Measurements from ENCODE around the gene ACTR8.

The ACTR8 gene

GRCh38 chr3:53863145-53863544, 18.8 kb downstream of the ACTR8 start:
- no peak for DNase-seq (ENCODE audit: low spot score)

DNA sequence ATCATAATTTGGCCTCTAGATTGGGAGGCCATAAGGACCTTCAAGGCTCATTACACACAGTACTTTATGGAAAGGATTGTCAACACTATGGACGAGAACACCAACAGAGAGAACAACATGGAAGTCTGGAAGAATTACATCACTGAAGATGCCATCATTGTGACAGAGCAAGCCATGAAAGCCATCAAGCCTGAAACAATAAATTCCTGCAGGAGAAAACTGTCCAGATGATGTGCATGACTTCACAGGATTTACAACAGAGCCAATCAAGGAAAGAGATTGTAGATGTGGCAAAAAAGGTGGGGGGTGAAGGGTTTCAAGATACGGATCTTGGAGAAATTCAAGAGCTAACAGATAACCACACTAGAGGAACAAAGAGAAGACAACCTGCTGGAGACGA, 19.7 kb downstream of the ACTR8 start:
- no peak for DNase-seq (ENCODE audit: low spot score)

DNA sequence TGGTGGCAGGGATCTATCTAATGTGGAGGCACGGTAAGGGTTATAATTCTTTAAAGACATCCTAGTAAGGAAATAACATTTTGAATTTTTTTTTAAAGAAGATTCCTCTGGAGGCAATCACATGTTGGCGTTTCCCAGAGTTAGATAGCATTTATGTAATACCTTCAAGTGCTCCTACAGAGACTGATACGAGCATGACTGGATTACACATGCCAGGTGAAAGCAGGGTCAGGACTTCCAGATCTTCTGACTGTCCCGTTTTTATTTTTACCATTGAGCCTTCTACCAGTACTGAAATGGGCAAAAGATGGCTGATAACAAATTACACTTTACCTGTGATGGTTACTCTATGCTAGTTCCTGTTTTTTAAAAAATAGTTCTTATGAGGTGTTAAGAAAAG, 21.8 kb downstream of the ACTR8 start:
- no peak for DNase-seq (ENCODE audit: low spot score)

DNA sequence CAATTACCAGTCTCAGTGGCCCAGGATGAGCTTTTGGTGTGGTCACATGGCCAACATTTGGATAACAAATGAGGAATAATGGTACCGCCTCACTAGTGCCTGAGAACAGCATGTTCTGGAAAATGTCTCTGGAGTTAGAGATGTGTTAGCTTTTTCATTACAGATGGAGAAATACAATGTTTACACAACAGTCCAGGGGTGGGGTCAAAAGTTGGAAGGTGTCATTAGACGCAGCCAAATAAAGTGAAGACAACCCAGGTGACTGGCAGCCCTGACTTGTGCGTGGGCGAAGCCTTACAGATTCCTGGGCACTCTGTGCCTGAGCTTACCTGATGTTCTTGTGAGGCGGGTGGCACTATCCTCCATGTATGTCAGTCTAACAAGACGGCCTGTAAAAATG, 22.8 kb downstream of the ACTR8 start:
- no peak for DNase-seq (ENCODE audit: low spot score)

- no peak for DNase-seq (ENCODE audit: low spot score)
Observed at GRCh38 chr3:53858096-53858741, 23.7 kb downstream of the ACTR8 start.

DNA sequence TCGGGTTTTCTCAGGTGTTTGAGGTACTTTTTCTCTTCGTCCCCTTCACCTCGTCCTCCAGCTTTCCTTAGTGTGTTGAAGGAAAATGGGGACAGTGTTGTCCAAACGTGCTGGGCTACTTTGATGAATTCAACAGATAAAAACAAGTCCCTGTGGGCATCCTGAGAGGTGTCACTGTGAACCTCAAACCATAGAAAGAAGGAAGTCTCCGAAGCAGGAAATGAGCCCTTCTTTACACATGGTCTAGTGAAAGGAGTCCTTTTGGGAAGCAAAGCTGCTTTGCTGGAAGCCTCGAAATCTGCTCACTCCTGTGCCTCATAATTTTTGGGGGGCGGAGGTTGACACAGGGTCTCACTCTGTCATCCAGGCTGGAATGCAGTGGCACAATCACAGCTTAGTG, 25.0 kb downstream of the ACTR8 start:
- DNase-seq (ENCODE audit: low spot score) = no peak

DNA sequence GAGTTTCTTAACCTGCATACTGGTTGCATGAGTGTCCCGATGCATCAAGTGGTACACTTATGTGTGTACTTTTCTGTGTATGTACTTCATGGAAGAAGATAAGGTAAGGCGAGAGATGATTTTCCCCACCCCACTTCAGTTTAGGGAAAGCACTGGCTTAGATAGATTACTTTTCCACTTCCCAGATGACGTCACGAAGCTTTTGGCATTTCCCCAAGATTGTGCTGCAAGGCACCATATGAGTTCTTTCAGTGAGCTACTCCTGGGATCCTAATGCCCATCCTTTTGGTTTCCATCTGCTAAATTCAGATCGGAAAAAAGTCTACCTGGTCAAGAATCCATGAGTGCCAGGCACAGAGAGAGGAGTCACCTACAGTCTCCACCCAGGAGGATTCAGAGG, 31.1 kb downstream of the ACTR8 start:
- DNase-seq (ENCODE audit: low spot score) = no peak

DNA sequence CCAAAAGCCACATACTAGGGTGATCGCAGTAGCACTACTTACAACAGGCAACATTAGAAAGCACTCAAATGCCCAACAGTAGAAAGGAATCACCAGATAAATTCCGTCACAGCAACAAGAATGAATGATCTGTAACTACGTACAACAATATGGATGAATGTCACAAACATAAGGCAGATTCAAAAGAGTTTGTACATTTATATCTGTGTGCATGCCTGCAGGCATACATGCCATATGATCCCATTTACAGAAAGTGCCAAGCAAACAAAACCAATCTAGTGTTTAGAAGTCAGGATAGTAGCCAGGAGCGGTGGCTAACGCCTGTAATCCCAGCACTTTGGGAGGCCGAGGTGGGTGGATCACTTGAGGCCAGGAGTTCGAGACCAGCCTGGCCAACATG, 32.0 kb downstream of the ACTR8 start:
- no peak for DNase-seq (ENCODE audit: low spot score)

DNA sequence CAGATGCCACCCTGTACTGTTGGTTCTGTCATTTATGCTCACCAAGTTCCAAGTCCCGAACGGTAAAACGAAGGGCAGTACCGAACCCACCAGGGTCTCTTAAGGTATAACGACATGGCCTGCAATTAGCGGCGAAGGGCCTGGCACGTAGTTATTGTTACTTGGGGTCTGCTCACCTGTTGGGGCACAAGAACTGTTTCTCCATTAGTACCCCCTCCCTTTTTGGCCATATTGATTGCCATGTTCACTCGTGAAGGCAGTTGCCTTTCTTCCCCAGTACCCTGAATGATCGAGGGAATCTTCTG, 35.1 kb downstream of the ACTR8 start:
- DNase-seq (ENCODE audit: low spot score) = no peak

DNA sequence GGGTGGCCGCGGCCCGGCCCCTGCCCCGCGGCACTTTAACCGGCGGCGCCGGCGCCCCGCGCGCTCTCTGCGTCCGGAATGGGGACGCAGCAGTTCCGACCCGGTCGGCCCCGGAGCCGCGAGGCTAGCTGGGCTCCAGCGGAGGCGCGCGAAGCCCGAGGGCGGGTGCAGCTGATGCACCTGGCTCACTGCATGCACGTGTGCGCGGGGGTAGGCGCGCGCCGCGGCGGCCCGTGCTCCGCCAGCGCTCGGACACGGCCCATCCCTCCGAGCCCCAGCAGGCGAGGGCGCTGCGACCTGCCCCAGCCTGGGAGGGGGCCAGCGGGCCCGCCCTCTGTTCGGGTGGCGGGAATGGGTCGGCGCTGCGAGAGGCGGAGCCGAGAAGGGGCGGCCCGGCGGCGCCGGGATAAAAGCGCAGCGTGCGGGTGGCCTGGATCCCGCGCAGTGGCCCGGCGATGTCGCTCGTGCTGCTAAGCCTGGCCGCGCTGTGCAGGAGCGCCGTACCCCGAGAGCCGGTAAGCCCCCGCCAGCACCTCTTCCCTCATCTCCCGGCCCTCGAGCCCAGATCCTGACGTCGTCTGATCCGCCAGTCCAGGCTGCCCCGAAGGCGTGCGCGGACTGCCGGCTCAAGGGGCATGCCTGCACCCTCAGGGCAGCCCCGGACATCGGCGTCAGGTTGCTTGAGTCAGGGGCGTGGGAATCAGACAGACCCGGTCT, 35.7 kb downstream of the ACTR8 start, which contains the start of the genes CHDH and IL17RB:
TSS of gene CHDH (minus strand) at position 286 of the 717 bp plus-strand sequence. CDS start 22,411 bp downstream, outside the sequence.
TSS of gene IL17RB (plus strand) at position 435 of the 717 bp plus-strand sequence. CDS start at position 456, 21 bp downstream.
- peak; percentile 69 for DNase-seq (ENCODE audit: low spot score)

GRCh38 chr3:53845881-53846133, 36.1 kb downstream of the ACTR8 start:
- DNase-seq (ENCODE audit: low spot score) = no peak

GRCh38 chr3:53845103-53845880, 36.7 kb downstream of the ACTR8 start:
- no peak for DNase-seq (ENCODE audit: low spot score)

- DNase-seq (ENCODE audit: low spot score) = no peak
Observed at GRCh38 chr3:53844262-53845102, 37.5 kb downstream of the ACTR8 start.

DNA sequence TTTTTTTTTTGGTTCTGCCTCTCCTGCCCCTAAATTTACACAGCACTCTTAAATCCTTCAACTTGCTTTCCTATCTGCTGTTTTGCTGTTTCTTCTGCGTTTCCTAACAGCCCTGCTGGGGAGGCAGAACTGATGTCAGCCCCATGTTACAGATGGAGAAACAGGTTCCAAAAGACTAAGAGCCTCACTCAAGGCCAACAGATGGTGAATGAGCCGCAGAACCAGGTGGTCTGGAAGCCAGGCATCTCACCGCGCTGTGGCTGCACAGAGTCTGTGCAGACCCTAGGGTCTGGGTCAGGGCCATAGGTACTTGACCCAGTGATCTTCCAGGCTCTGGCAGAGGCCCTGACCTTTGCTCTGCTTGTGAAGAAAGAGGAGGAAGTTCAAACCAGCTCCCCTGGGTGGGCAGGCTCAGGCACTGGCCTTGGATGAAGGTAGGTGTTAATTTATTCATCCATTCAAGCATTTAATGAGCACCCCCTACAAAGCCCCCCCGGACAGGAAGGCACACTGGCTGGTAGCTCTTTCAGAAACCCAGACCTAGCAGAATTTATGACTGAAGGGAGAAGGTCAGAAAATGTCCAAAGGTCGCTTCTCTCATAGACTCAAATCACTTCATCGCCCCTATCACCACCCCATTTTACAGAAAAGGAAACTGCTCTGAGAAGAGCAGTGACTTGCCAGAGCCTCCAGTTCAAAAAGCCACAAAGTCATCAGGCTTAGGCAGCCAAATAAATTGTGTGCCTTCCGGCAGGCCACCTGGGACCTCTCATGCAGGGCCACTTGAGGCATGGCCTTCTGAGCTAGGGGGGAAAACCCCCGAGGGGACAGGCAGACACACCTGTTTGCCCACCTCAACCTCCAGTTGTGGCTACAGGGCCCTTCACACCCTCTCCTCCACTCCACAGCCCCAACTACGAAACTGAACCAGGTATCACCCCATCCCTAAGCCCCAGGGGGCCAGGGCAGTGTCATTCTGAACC, 38.5 kb downstream of the ACTR8 start:
- no peak for DNase-seq (ENCODE audit: low spot score)

GRCh38 chr3:53842436-53843194, 39.3 kb downstream of the ACTR8 start:
- DNase-seq (ENCODE audit: low spot score) = peak; percentile 84

GRCh38 chr3:53841296-53841695, 40.7 kb downstream of the ACTR8 start:
- no peak for DNase-seq (ENCODE audit: low spot score)

GRCh38 chr3:53837331-53837730, 44.6 kb downstream of the ACTR8 start:
- no peak for DNase-seq (ENCODE audit: low spot score)

- no peak for DNase-seq (ENCODE audit: low spot score)
Observed at GRCh38 chr3:53836084-53836872, 45.7 kb downstream of the ACTR8 start.

DNA sequence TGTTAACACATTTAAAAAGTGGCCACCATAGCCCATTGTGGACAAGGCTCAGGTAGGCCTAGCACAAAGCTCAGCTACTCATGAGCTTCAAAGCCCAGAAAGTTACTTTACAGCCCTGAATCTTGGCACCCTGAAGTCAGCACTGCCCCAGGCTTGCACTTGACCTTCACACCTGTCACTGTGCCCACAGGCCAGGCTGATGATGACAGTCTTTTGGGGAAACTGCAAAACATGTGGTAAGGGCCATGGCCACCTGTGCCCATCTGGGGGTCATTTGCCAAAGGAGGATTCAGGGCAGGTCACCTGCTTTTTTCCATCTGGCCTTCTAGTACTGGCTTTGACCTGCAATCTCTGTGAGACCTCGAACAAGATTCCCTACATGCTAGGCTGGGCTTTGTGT, 46.7 kb downstream of the ACTR8 start:
- DNase-seq (ENCODE audit: low spot score) = no peak

Data from putamen (tissue), 1 donor.